Fibroblast of skin of left biceps (primary cell): ENCODE data around the gene STEEP1.

Source experiments
- DNase-seq, 2 experiments: peaks; one replicate each; pipeline ENCODE4 v3.0.0-alpha.2; 2013; ENCODE audit warnings: low read depth in 2 of 2

Gene STEEP1

DNA sequence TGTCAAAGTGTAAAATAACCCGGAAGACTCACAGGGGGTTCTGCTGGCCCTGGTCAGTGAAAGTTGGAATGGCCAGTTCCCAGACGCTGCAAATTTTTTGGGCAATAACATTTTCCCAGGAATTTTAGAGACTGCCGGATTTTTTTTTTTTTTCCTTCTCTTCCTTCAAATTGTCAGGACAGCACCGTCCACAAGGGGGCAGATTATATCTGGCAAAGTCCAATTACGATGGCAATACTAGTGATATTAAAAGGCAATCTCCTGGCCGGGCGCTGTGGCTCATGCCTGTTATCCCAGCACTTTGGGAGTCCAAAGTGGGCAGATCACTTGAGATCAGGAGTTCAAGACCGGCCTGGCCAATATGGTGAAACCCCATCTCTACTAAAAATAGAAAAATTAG, 76.5 kb downstream of the STEEP1 start:
- no peak for DNase-seq
